GM12878 (cell line): Measurements from ENCODE around the gene RND2. TPM values are rescaled to one million over a fixed set of nuclear protein-coding genes. Genes with fewer than 3 reads are reported as not detected.

Source experiments
- ATAC-seq: fragments of 200-7000 bp; cut with Tn5 transposase; 3 replicates; pipeline ENCODE4 v1.9.1; 2020; ENCODE audit warnings: mild to moderate bottlenecking, moderate library complexity
- BruUV-seq: library from RNA; stranded (reverse); fragments of 400-500 nt; replicated peaks from 2 replicates; lab custom pipeline; 2021; lab: Mats Ljungman, UMichigan
- CTCF ChIA-PET: fragments of 300-600 bp; sonication (Branson Sonifier 250); formaldehyde crosslinking; extraction: SDS; loops from one replicate; lab custom pipeline; 2021; ENCODE audit warnings: inconsistent platforms; lab: Yijun Ruan, JAX
- POLR2A ChIA-PET: fragments of 350-600 bp; formaldehyde crosslinking; extraction: SDS; loops from one replicate; lab custom pipeline; 2021; ENCODE audit warnings: inconsistent platforms; lab: Charles Lee
- RAD21 ChIA-PET: fragments of 300-600 bp; sonication (Branson Sonifier 250); formaldehyde crosslinking; loops from one replicate; lab custom pipeline; 2023; ENCODE audit warnings: antibody characterized with exemption; ENCODE audit not compliant: unreplicated experiment; lab: Charles Lee
- SMC1A ChIA-PET: fragments of 300-600 bp; sonication (Branson Sonifier 250); formaldehyde crosslinking; loops from one replicate; lab custom pipeline; 2023; ENCODE audit not compliant: unreplicated experiment, uncharacterized antibody; lab: Charles Lee
- DNase-seq: peaks from one replicate; pipeline ENCODE4 v3.0.0-alpha.2; 2011; ENCODE audit warnings: low read depth, low spot score
- FAIRE-seq: peaks from 3 replicates; lab custom pipeline; 2011; peaks lifted over from hg19 to GRCh38; lab: Jason Lieb, UNC
- H2AFZ ChIP-seq: 2 replicates; pipeline ENCODE4 v1.6.0; 2011; ENCODE audit warnings: low read depth, low read length, control low read depth; ENCODE audit not compliant: control insufficient read depth
- H3K27ac ChIP-seq: 2 replicates; pipeline ENCODE4 v1.5.1; 2011; ENCODE audit warnings: control low read depth; ENCODE audit not compliant: control insufficient read depth, insufficient read depth
- H3K27me3 ChIP-seq, 2 experiments: replicated peaks in 1 of 2; 2 replicates each; pipeline versions ENCODE4 v1.6.0 to v1.6.1; 2011; ENCODE audit warnings: low read length in 1 of 2; ENCODE audit not compliant: control insufficient read depth in 2 of 2, insufficient read depth in 2 of 2
- H3K36me3 ChIP-seq, 2 experiments: 2 replicates each; pipeline ENCODE4 v1.5.1; 2011; ENCODE audit warnings: low read length in 1 of 2; ENCODE audit not compliant: control insufficient read depth in 2 of 2, insufficient read depth in 2 of 2
- H3K4me1 ChIP-seq: 2 replicates; pipeline ENCODE4 v1.6.1; 2011; ENCODE audit warnings: mild to moderate bottlenecking, low read length, moderate library complexity, mixed read lengths; ENCODE audit not compliant: control insufficient read depth, insufficient read depth
- H3K4me2 ChIP-seq: 2 replicates; pipeline ENCODE4 v1.6.0; 2011; ENCODE audit warnings: control low read depth; ENCODE audit not compliant: control insufficient read depth, insufficient read depth
- H3K4me3 ChIP-seq: fragments of 200-600 bp; sonication (generic); 2 replicates; pipeline ENCODE4 v1.5.1; 2016
- H3K79me2 ChIP-seq: 2 replicates; pipeline ENCODE4 v1.6.0; 2011; ENCODE audit warnings: low read length; ENCODE audit not compliant: control insufficient read depth, insufficient read depth
- H3K9ac ChIP-seq: 2 replicates; pipeline ENCODE4 v1.8.0; 2011; ENCODE audit warnings: low read length, control low read depth, mixed read lengths; ENCODE audit not compliant: control insufficient read depth, insufficient read depth
- H3K9me3 ChIP-seq: replicated peaks from 3 replicates; pipeline ENCODE4 v1.5.1; 2011; ENCODE audit warnings: mild to moderate bottlenecking, low read length; ENCODE audit not compliant: control insufficient read depth, insufficient read depth
- H4K20me1 ChIP-seq: 2 replicates; pipeline ENCODE4 v1.6.0; 2011; ENCODE audit not compliant: control insufficient read depth, insufficient read depth
- GABPA ChIP-seq: IDR thresholded peaks from 2 replicates; pipeline ENCODE4 v1.6.1; 2014; ENCODE audit warnings: antibody characterized with exemption, low read depth, mild to moderate bottlenecking, inconsistent platforms
- PKNOX1 ChIP-seq: fragments of 450-650 bp; IDR thresholded peaks from 2 replicates; pipeline ENCODE4 v1.6.1; 2016; ENCODE audit warnings: mild to moderate bottlenecking
- TAF1 ChIP-seq: IDR thresholded peaks from 2 replicates; pipeline ENCODE4 v1.6.1; 2011; ENCODE audit warnings: mild to moderate bottlenecking, low read depth, low read length, borderline replicate concordance
- WGBS: methylation state at CpG from one replicate; pipeline ENCODE4 v1.1.6; 2016; ENCODE audit warnings: low lambda C conversion rate; ENCODE audit not compliant: insufficient replicate concordance, insufficient coverage; ENCODE audit errors: missing lambda C conversion rate; 5-methylcytosine and 5-hydroxymethylcytosine counted together
- in situ Hi-C: fragments of 300-500 bp; cut with MboI; formaldehyde crosslinking; loops from 9 replicates; pipeline ENCODE4 v1.14.3; 2018; ENCODE audit warnings: mixed read lengths
- intact Hi-C: fragments of 100-400 bp; cut with micrococcal nuclease; formaldehyde crosslinking; loops from one replicate; pipeline ENCODE4 v1.14.2; 2022; ENCODE audit not compliant: unreplicated experiment
- polyA plus RNA-seq, 11 experiments: library from polyadenylated mRNA; depleted of rRNA in 4 of 11; unstranded in 6 of 11; stranded (reverse) in 5 of 11; fragments of >200 nt; fragmentation: Nextera tagmentation in 4 of 11; fragmentation: Illumina TruSeq in 1 of 11; extraction: Ambion mirVana in 4 of 11; extraction: Trizol in 1 of 11; gene quantifications; 1 replicate in 1 of 11; 2 replicates in 10 of 11; pipeline versions ENCODE4 v1.2.1 to v1.2.3, GENCODE V29; 2011 to 2016; ENCODE audit warnings: inconsistent platforms in 2 of 11, missing spikeins in 2 of 11, low read depth in 1 of 11
- total RNA-seq, 4 experiments: library from RNA; depleted of rRNA in 3 of 4; stranded (reverse); fragments of >200 nt in 3 of 4; fragmentation: Illumina TruSeq in 1 of 4; extraction: Trizol in 1 of 4; gene quantifications; 2 replicates each; pipeline versions ENCODE4 v1.2.1 to v1.2.3, GENCODE V29; 2013 to 2021

Gene RND2
- total and polyA plus RNA-seq, 10 of the 15 experiments (the other 5 are each of a cell fraction or from before 2014, with no cell fraction given): 0.01 to 0.05 (median 0.03) TPM; not detected in 6

GRCh38 chr17:43014020-43014648, 10.9 kb upstream of the RND2 start:
- H3K4me3 ChIP-seq: no peak overlapping the region
- H3K27ac ChIP-seq: no peak overlapping the region
- DNase-seq (no peak), ATAC-seq (no peak), FAIRE-seq (no peak)
- peaks cover 8 to 21% of the 10 kb centered on the region in 2 experiments for H3K36me3 ChIP-seq
- RAD21 ChIA-PET: no interaction called here
- H3K4me1 ChIP-seq: 0 out of 2 replicates have a peak, but pooled peaks cover 3% of the 10 kb centered on the region
- intact Hi-C loops (no loop called here), in situ Hi-C loops (loop anchor here (5.0 kb wide), 1 partner anchor 323 kb away; no protein-coding TSS in a partner anchor)
- no peak overlapping the region for H3K9ac ChIP-seq
- TF ChIP-seq TAF1 (no peak), PKNOX1 (no peak), GABPA (no peak)
- peaks cover 6% of the 10 kb centered on the region for H3K79me2 ChIP-seq
- 93% methylated on average over 12 of the region's 12 CpGs for WGBS
- H3K9me3 ChIP-seq: no peaks in the 10 kb centered on the region
- H3K27me3 ChIP-seq: no peaks in the 10 kb centered on the region
- CTCF ChIA-PET: interaction anchor here (0.6 kb wide), 1 partner anchor 8 kb away, joined by 3 read pairs; the partner anchor contains the start of gene IFI35
- no peak overlapping the region for H3K4me2 ChIP-seq
- no peak overlapping the region for H2AFZ ChIP-seq
- POLR2A ChIA-PET: no interaction called here
- SMC1A ChIA-PET: interaction anchor here (0.6 kb wide), 1 partner anchor 562 kb away, joined by 3 read pairs; no protein-coding TSS in a partner anchor
- H4K20me1 ChIP-seq: no peaks in the 10 kb centered on the region
- BruUV-seq: no TSS peak
